H9 (cell line): ENCODE measurements around the gene PNPO. TPM values are rescaled to one million over a fixed set of nuclear protein-coding genes. Genes with fewer than 3 reads are reported as not detected.
A peak's percentile ranks its signal among the peaks of the same experiment; 100 is the strongest.

Source experiments
- DNase-seq: peaks from one replicate; pipeline ENCODE4 v3.0.0-alpha.2; 2017
- H2AFZ ChIP-seq: one replicate; pipeline ENCODE4 v1.6.1; 2013; ENCODE audit warnings: mild to moderate bottlenecking, low read length, control low read depth, moderate library complexity
- H2AK5ac ChIP-seq: 2 replicates; pipeline ENCODE4 v1.6.1; 2013; ENCODE audit warnings: low read length, control low read depth, mixed read lengths; ENCODE audit not compliant: insufficient read length
- H2BK120ac ChIP-seq: one replicate; pipeline ENCODE4 v1.6.1; 2013; ENCODE audit warnings: low read depth, mild to moderate bottlenecking, low read length, control low read depth, inconsistent platforms; ENCODE audit not compliant: poor library complexity, severe bottlenecking
- H2BK12ac ChIP-seq: 2 replicates; pipeline ENCODE4 v1.6.1; 2013; ENCODE audit warnings: low read length, control low read depth, mixed read lengths, low read depth; ENCODE audit not compliant: insufficient read length
- H2BK15ac ChIP-seq: 2 replicates; pipeline ENCODE4 v1.6.1; 2013; ENCODE audit warnings: low read depth, low read length, control low read depth
- H2BK20ac ChIP-seq: one replicate; pipeline ENCODE4 v1.6.1; 2013; ENCODE audit warnings: low read depth, mild to moderate bottlenecking, low read length, control low read depth, inconsistent platforms; ENCODE audit not compliant: poor library complexity, severe bottlenecking
- H2BK5ac ChIP-seq: 2 replicates; pipeline ENCODE4 v1.6.1; 2013; ENCODE audit warnings: low read length, control low read depth, mixed read lengths; ENCODE audit not compliant: insufficient read length
- H3K14ac ChIP-seq: 2 replicates; pipeline ENCODE4 v1.6.1; 2013; ENCODE audit warnings: low read length, control low read depth; ENCODE audit not compliant: insufficient read depth
- H3K18ac ChIP-seq: 2 replicates; pipeline ENCODE4 v1.6.1; 2013; ENCODE audit warnings: low read depth, mild to moderate bottlenecking, mixed read lengths, low read length, control low read depth; ENCODE audit not compliant: insufficient read length
- H3K23ac ChIP-seq: 2 replicates; pipeline ENCODE4 v1.6.1; 2013; ENCODE audit warnings: low read length, control low read depth, mixed read lengths, low read depth; ENCODE audit not compliant: insufficient read length
- H3K23me2 ChIP-seq: 2 replicates; pipeline ENCODE4 v1.6.1; 2013; ENCODE audit warnings: low read depth, mild to moderate bottlenecking, mixed read lengths, low read length, control low read depth; ENCODE audit not compliant: insufficient read length, poor library complexity, severe bottlenecking
- H3K27ac ChIP-seq: 2 replicates; pipeline ENCODE4 v1.5.1; 2013; ENCODE audit warnings: low read length, control low read depth, mixed read lengths, low read depth; ENCODE audit not compliant: insufficient read length
- H3K27me3 ChIP-seq: 2 replicates; pipeline ENCODE4 v1.6.1; 2013; ENCODE audit warnings: low read length, control low read depth, inconsistent platforms; ENCODE audit not compliant: insufficient read depth
- H3K4ac ChIP-seq: 2 replicates; pipeline ENCODE4 v1.6.1; 2013; ENCODE audit warnings: low read depth, mild to moderate bottlenecking, control low read depth, inconsistent platforms, low read length, moderate library complexity
- H3K4me1 ChIP-seq: 2 replicates; pipeline ENCODE4 v1.6.1; 2013; ENCODE audit warnings: low read length, control low read depth, inconsistent platforms; ENCODE audit not compliant: insufficient read depth
- H3K4me2 ChIP-seq: 2 replicates; pipeline ENCODE4 v1.6.1; 2013; ENCODE audit warnings: low read length, control low read depth, mixed read lengths; ENCODE audit not compliant: insufficient read length, insufficient read depth
- H3K56ac ChIP-seq: 2 replicates; pipeline ENCODE4 v1.6.1; 2013; ENCODE audit warnings: low read depth, mild to moderate bottlenecking, mixed read lengths, low read length, control low read depth; ENCODE audit not compliant: insufficient read length
- H3K79me1 ChIP-seq: 2 replicates; pipeline ENCODE4 v1.6.1; 2013; ENCODE audit warnings: low read depth, mild to moderate bottlenecking, moderate library complexity, low read length, control low read depth, inconsistent platforms; ENCODE audit not compliant: insufficient read depth, poor library complexity, severe bottlenecking
- H3K79me2 ChIP-seq: 2 replicates; pipeline ENCODE4 v1.6.1; 2013; ENCODE audit warnings: low read length, control low read depth, inconsistent platforms; ENCODE audit not compliant: insufficient read depth
- H3K9ac ChIP-seq: 2 replicates; pipeline ENCODE4 v1.6.1; 2013; ENCODE audit warnings: low read length, control low read depth, mixed read lengths; ENCODE audit not compliant: insufficient read length; ENCODE audit errors: extremely low read depth
- H3K9me3 ChIP-seq: one replicate; pipeline ENCODE4 v1.6.1; 2013; ENCODE audit warnings: low read depth, low read length, inconsistent platforms; ENCODE audit not compliant: control insufficient read depth
- H3T11ph ChIP-seq: one replicate; pipeline ENCODE4 v1.6.1; 2013; ENCODE audit warnings: mild to moderate bottlenecking, low read length, control low read depth, inconsistent platforms
- H4K20me1 ChIP-seq: one replicate; pipeline ENCODE4 v1.6.1; 2013; ENCODE audit not compliant: control insufficient read depth, insufficient read length, insufficient read depth
- H4K5ac ChIP-seq: 2 replicates; pipeline ENCODE4 v1.6.1; 2013; ENCODE audit warnings: low read depth, mild to moderate bottlenecking, mixed read lengths, low read length, control low read depth; ENCODE audit not compliant: insufficient read length
- H4K8ac ChIP-seq: replicated peaks from 2 replicates; pipeline ENCODE4 v1.6.1; 2013; ENCODE audit warnings: low read length, control low read depth, mixed read lengths, low read depth; ENCODE audit not compliant: insufficient read length
- H4K91ac ChIP-seq: 2 replicates; pipeline ENCODE4 v1.6.1; 2013; ENCODE audit warnings: low read depth, mild to moderate bottlenecking, moderate library complexity, mixed read lengths, low read length, control low read depth; ENCODE audit not compliant: insufficient read length
- H3K27ac Mint-ChIP-seq, 3 experiments: 2 replicates in 2 of 3; 3 replicates in 1 of 3; pipeline ENCODE4 v1.8.0; 2020 to 2021; ENCODE audit warnings: mixed read lengths in 3 of 3, mild to moderate bottlenecking in 1 of 3, moderate library complexity in 1 of 3
- H3K27me3 Mint-ChIP-seq: 2 replicates; pipeline ENCODE4 v1.8.0; 2021; ENCODE audit warnings: low read depth, mild to moderate bottlenecking, moderate library complexity, mixed read lengths
- H3K36me3 Mint-ChIP-seq, 3 experiments: 2 replicates in 2 of 3; 3 replicates in 1 of 3; pipeline ENCODE4 v1.8.0; 2020 to 2021; ENCODE audit warnings: low read depth in 3 of 3, mixed read lengths in 3 of 3; ENCODE audit not compliant: insufficient read depth in 1 of 3
- H3K4me1 Mint-ChIP-seq, 2 experiments: 2 replicates each; pipeline ENCODE4 v1.8.0; 2020; ENCODE audit warnings: mixed read lengths in 2 of 2
- H3K4me3 Mint-ChIP-seq, 2 experiments: 2 replicates in 1 of 2; 3 replicates in 1 of 2; pipeline ENCODE4 v1.8.0; 2020 to 2021; ENCODE audit warnings: mild to moderate bottlenecking in 2 of 2, mixed read lengths in 2 of 2, moderate library complexity in 1 of 2
- H3K9me3 Mint-ChIP-seq, 2 experiments: 2 replicates in 1 of 2; 3 replicates in 1 of 2; pipeline ENCODE4 v1.8.0; 2020; ENCODE audit warnings: mild to moderate bottlenecking in 2 of 2, mixed read lengths in 2 of 2, moderate library complexity in 1 of 2
- WGBS: extraction: QIAGEN DNeasy Blood & Tissue Kit; methylation state at CpG from one replicate; pipeline ENCODE4 v1.1.7; 2013; ENCODE audit warnings: missing lambda C conversion rate, low lambda C conversion rate, mixed read lengths; ENCODE audit not compliant: insufficient read length; ENCODE audit errors: extremely low coverage; 5-methylcytosine and 5-hydroxymethylcytosine counted together
- total RNA-seq: library from RNA; stranded (reverse); gene quantifications from 2 replicates; pipeline ENCODE4 v1.2.1, GENCODE V29; 2021
- TF ChIP-seq, protein P1 (sequence below): fragments of 200-600 bp; sonication (generic); conservative IDR thresholded peaks from 3 replicates; pipeline ENCODE4 v1.8.0; 2021; ENCODE audit warnings: antibody characterized with exemption, mild to moderate bottlenecking

Gene PNPO
- total RNA-seq, 1 experiment from 2014 or later: 6.7 TPM

DNA sequence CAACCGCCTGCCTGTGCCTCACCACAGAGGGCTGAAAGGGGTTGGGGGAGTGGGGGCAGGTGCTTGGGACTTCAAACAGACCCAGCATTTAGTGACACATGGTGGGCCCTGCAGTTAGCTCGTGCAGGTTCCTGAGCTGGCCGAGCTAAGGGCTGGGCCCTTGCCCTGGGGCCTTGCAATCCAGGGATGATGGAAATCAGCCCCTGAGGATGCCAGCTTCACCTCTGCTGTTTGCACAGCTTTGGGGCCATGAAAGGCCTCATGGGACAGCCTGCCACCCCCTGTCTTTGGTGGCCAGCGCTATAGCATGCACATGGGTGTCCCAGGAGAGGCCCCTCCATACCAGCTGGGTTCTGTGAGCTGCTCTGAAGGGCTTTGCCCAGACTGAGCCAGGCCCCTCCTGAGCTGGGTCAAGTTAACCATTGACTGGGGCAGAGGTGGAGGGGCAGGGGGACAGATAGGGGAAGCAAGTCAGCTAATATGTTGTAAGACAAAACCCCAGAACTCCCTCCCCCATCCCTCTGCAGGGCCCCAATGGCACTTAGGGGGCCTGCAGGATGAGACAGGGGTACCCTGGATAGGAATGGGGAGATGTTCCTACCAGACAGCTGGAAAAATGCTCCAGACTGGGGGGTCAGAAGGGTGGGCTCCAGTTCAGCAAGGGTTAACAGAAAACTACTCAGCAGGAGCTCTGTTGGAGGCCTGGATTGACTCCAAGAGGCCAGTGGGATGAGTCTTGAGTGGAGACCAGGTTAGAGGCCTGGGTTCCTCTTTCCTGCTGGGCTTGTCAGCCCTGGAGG, 15.6 kb downstream of the PNPO start:
- Histone ChIP-seq H2BK20ac (no peak overlapping the region), H2BK120ac (no peak overlapping the region), H2BK15ac (no peak overlapping the region), H3K9ac (no peak overlapping the region), H3K4ac (no peak overlapping the region), H3K23me2 (no peaks in the 10 kb centered on the region), H3K27ac (no peak overlapping the region), H3K4me1 (no peaks in the 10 kb centered on the region; the same call in 1 of the 2 replicates), H3K79me1 (no peaks in the 10 kb centered on the region), H4K5ac (no peak overlapping the region), H2AK5ac (no peak overlapping the region), H3K14ac (peak overlapping the region; percentile 31; the same call in 1 of the 2 replicates), H3T11ph (no peak overlapping the region), H3K18ac (no peak overlapping the region), H3K23ac (no peak overlapping the region), H4K20me1 (no peaks in the 10 kb centered on the region), H4K91ac (no peak overlapping the region), H2BK12ac (no peak overlapping the region), H3K56ac (no peak overlapping the region), H2AFZ (no peak overlapping the region), H4K8ac (no peak overlapping the region), H3K79me2 (no peaks in the 10 kb centered on the region), H3K27me3 (no peaks in the 10 kb centered on the region), H3K4me2 (peak overlapping the region; percentile 22), H2BK5ac (no peak overlapping the region), H3K9me3 (no peaks in the 10 kb centered on the region)
- no peak overlapping the region for H3K27ac Mint-ChIP-seq
- peaks cover 10 to 40% of the 10 kb centered on the region in 2 experiments for H3K4me1 Mint-ChIP-seq
- no peak for DNase-seq
- no peaks in the 10 kb centered on the region for H3K36me3 Mint-ChIP-seq
- no peak overlapping the region for H3K4me3 Mint-ChIP-seq
- WGBS: no CpG with 5 or more reads among the region's 4 CpGs
- no peaks in the 10 kb centered on the region for H3K9me3 Mint-ChIP-seq
- peaks cover 22% of the 10 kb centered on the region for H3K27me3 Mint-ChIP-seq
- TF ChIP-seq, protein P1, sequence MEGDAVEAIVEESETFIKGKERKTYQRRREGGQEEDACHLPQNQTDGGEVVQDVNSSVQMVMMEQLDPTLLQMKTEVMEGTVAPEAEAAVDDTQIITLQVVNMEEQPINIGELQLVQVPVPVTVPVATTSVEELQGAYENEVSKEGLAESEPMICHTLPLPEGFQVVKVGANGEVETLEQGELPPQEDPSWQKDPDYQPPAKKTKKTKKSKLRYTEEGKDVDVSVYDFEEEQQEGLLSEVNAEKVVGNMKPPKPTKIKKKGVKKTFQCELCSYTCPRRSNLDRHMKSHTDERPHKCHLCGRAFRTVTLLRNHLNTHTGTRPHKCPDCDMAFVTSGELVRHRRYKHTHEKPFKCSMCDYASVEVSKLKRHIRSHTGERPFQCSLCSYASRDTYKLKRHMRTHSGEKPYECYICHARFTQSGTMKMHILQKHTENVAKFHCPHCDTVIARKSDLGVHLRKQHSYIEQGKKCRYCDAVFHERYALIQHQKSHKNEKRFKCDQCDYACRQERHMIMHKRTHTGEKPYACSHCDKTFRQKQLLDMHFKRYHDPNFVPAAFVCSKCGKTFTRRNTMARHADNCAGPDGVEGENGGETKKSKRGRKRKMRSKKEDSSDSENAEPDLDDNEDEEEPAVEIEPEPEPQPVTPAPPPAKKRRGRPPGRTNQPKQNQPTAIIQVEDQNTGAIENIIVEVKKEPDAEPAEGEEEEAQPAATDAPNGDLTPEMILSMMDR: no peak
